ENCODE results near the gene LMO3.

GRCh38 chr12:16593546-16593945, 12.4 kb downstream of the LMO3 start:
- TF ChIP-seq CTCF (conservative IDR thresholded peaks at IDR 0.05; ENCODE audit: low read depth in 2 of 2) = no peak
- no peak for TF ChIP-seq REST (IDR thresholded peaks at IDR 0.05; ENCODE audit: unreplicated experiment)
- no peak for TF ChIP-seq EZH2 (IDR thresholded peaks at IDR 0.05; ENCODE audit: low read depth, unreplicated experiment)
- TF ChIP-seq JUNB (IDR thresholded peaks at IDR 0.05; ENCODE audit: unreplicated experiment) = no peak
- TF ChIP-seq POLR2AphosphoS5 (IDR thresholded peaks at IDR 0.05; ENCODE audit: low read depth) = no peak
- TF ChIP-seq ETS1 (IDR thresholded peaks at IDR 0.05) = no peak
- TF ChIP-seq EZH2phosphoT487 (IDR thresholded peaks at IDR 0.05; ENCODE audit: unreplicated experiment) = no peak
- TF ChIP-seq CREB1 (CRISPR knock-in tag; IDR thresholded peaks at IDR 0.05; ENCODE audit: low read depth) = no peak
- no peak for TF ChIP-seq STAT1 (IDR thresholded peaks at IDR 0.05; ENCODE audit: unreplicated experiment)
- no peak for TF ChIP-seq ZNF331 (CRISPR knock-in tag; IDR thresholded peaks at IDR 0.05; ENCODE audit: low read depth)
- TF ChIP-seq NANOG (IDR thresholded peaks at IDR 0.05; ENCODE audit: borderline replicate concordance) = no peak
- TF ChIP-seq ZNF114 (CRISPR knock-in tag; IDR thresholded peaks at IDR 0.05) = no peak
